HL-60/S4 (cell line): Measurements from ENCODE around the gene SLC35G3.
"Not testable (repeated sequence)": the region's sequence is repeated elsewhere in the genome, so short reads cannot be mapped to it uniquely, and the experiment has no call there.

Experiments
- in situ Hi-C: fragments of 300-500 bp; cut with MboI; formaldehyde crosslinking; loops from 2 replicates; pipeline ENCODE4 v1.14.3; 2022; ENCODE audit warnings: low sequenced_read_pairs

The SLC35G3 gene

GRCh38 chr17:35212668-35213067 lies 18.5 kb upstream of the SLC35G3 start:
- in situ Hi-C loops: no loop called here

GRCh38 chr17:35210741-35211140 lies 16.5 kb upstream of the SLC35G3 start:
- in situ Hi-C loops: no loop called here

GRCh38 chr17:35202582-35202981 lies 8.4 kb upstream of the SLC35G3 start:
- in situ Hi-C loops: not testable (repeated sequence)

GRCh38 chr17:35195062-35195461 lies 869 bp upstream of the SLC35G3 start:
- in situ Hi-C loops: not testable (repeated sequence)

GRCh38 chr17:35192708-35193107 lies 1.5 kb downstream of the SLC35G3 start:
- in situ Hi-C loops: no loop called here

- in situ Hi-C loops: no loop called here
Observed at GRCh38 chr17:35191001-35191695, 3.0 kb downstream of the SLC35G3 start.

GRCh38 chr17:35189291-35189690 lies 4.9 kb downstream of the SLC35G3 start:
- in situ Hi-C loops: no loop called here

GRCh38 chr17:35188111-35188510 lies 6.1 kb downstream of the SLC35G3 start:
- in situ Hi-C loops: no loop called here

- in situ Hi-C loops: no loop called here
Observed at GRCh38 chr17:35187481-35187880, 6.7 kb downstream of the SLC35G3 start.

GRCh38 chr17:35185849-35186248 lies 8.3 kb downstream of the SLC35G3 start:
- in situ Hi-C loops: no loop called here

- in situ Hi-C loops: no loop called here
Observed at GRCh38 chr17:35184274-35184673, 9.9 kb downstream of the SLC35G3 start.

GRCh38 chr17:35183332-35183731 lies 10.9 kb downstream of the SLC35G3 start:
- in situ Hi-C loops: no loop called here

- in situ Hi-C loops: not testable (repeated sequence)
Observed at GRCh38 chr17:35179379-35179778, 14.8 kb downstream of the SLC35G3 start.

GRCh38 chr17:35176897-35177296 lies 17.3 kb downstream of the SLC35G3 start:
- in situ Hi-C loops: no loop called here

- in situ Hi-C loops: no loop called here
Observed at GRCh38 chr17:35175638-35176415, 18.4 kb downstream of the SLC35G3 start.

- in situ Hi-C loops: loop anchor here (25.0 kb wide), 1 partner anchor 562 kb away; the partner anchor contains the start of gene RASL10B
Observed at GRCh38 chr17:35174835-35175334, 19.3 kb downstream of the SLC35G3 start.

- in situ Hi-C loops: loop anchor here (25.0 kb wide), 1 partner anchor 565 kb away; the partner anchor contains the start of gene RASL10B
Observed at GRCh38 chr17:35172321-35172720, 21.9 kb downstream of the SLC35G3 start.

GRCh38 chr17:35171834-35172233 lies 22.4 kb downstream of the SLC35G3 start:
- in situ Hi-C loops: loop anchor here (25.0 kb wide), 1 partner anchor 565 kb away; the partner anchor contains the start of gene RASL10B

- in situ Hi-C loops: loop anchor here (25.0 kb wide), 1 partner anchor 566 kb away; the partner anchor contains the start of gene RASL10B
Observed at GRCh38 chr17:35170968-35171771, 23.0 kb downstream of the SLC35G3 start.

GRCh38 chr17:35169835-35170363 lies 24.3 kb downstream of the SLC35G3 start:
- in situ Hi-C loops: loop anchor here (25.0 kb wide), 1 partner anchor 567 kb away; the partner anchor contains the start of gene RASL10B
